ENCODE results near the gene TTLL8. TPM values are rescaled to one million over a fixed set of nuclear protein-coding genes. Genes with fewer than 3 reads are reported as not detected.

Gene TTLL8
- polyA plus RNA-seq, 1 donor from 2014 or later: not detected

GRCh38 chr22:49968831-49969661 lies 89.1 kb downstream of the TTLL8 start:
- Histone ChIP-seq H2AFZ (ENCODE audit: low read depth, low read length) (no peak overlapping the region), H3F3A (ENCODE audit: insufficient read depth, low read length, poor library complexity, severe bottlenecking) (no peaks in the 10 kb centered on the region), H3K9me3 (ENCODE audit: low read length) (no peaks in the 10 kb centered on the region), H3K4me3 (ENCODE audit: low read length) (no peak overlapping the region), H3K27ac (ENCODE audit: low read length) (no peak overlapping the region), H3K4me2 (ENCODE audit: low read length) (no peak overlapping the region), H3K9me2 (ENCODE audit: insufficient read depth, low read length) (no peaks in the 10 kb centered on the region), H3K27me3 (ENCODE audit: insufficient read depth, low read depth, low read length) (peaks cover 23% of the 10 kb centered on the region), H4K20me1 (ENCODE audit: insufficient read depth) (no peaks in the 10 kb centered on the region), H3K9ac (ENCODE audit: low read length) (no peak overlapping the region), H3K79me2 (replicated peaks; ENCODE audit: insufficient read depth, low read length) (no peaks in the 10 kb centered on the region), H3K36me3 (ENCODE audit: insufficient read depth, low read length) (no peaks in the 10 kb centered on the region)
- TF ChIP-seq EZH2 (IDR thresholded peaks at IDR 0.05; ENCODE audit: borderline replicate concordance, insufficient read depth, low read length, poor library complexity, severe bottlenecking) (no peak), TAF1 (IDR thresholded peaks at IDR 0.05; ENCODE audit: low read depth) (no peak), RAD21 (conservative IDR thresholded peaks at IDR 0.05) (no peak), MXI1 (conservative IDR thresholded peaks at IDR 0.05; ENCODE audit: poor library complexity, severe bottlenecking) (no peak), POLR2AphosphoS5 (IDR thresholded peaks at IDR 0.05) (no peak), REST (IDR thresholded peaks at IDR 0.05; ENCODE audit: borderline replicate concordance) (no peak), SMC3 (conservative IDR thresholded peaks at IDR 0.05; ENCODE audit: poor library complexity) (no peak), EP300 (conservative IDR thresholded peaks at IDR 0.05; ENCODE audit: poor library complexity, severe bottlenecking) (no peak)
- TF ChIP-seq, protein P1, sequence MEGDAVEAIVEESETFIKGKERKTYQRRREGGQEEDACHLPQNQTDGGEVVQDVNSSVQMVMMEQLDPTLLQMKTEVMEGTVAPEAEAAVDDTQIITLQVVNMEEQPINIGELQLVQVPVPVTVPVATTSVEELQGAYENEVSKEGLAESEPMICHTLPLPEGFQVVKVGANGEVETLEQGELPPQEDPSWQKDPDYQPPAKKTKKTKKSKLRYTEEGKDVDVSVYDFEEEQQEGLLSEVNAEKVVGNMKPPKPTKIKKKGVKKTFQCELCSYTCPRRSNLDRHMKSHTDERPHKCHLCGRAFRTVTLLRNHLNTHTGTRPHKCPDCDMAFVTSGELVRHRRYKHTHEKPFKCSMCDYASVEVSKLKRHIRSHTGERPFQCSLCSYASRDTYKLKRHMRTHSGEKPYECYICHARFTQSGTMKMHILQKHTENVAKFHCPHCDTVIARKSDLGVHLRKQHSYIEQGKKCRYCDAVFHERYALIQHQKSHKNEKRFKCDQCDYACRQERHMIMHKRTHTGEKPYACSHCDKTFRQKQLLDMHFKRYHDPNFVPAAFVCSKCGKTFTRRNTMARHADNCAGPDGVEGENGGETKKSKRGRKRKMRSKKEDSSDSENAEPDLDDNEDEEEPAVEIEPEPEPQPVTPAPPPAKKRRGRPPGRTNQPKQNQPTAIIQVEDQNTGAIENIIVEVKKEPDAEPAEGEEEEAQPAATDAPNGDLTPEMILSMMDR (IDR thresholded peaks at IDR 0.05; ENCODE audit: poor library complexity, severe bottlenecking): no peak

Other genes starting within 250 kb of the TTLL8 start
- gene BRD1, start 230.4 kb downstream of the TTLL8 start, polyA plus RNA-seq: 79.3 and 92.1 TPM in 2 replicates
- 15.0 and 17.8 TPM in 2 replicates for gene ZBED4, start 204.5 kb downstream of the TTLL8 start, polyA plus RNA-seq
- 12.5 and 14.3 TPM in 2 replicates for gene ALG12, start 139.9 kb downstream of the TTLL8 start, polyA plus RNA-seq
- gene CRELD2, start 139.7 kb downstream of the TTLL8 start, polyA plus RNA-seq: 83.2 and 97.3 TPM in 2 replicates
- gene PIM3, start 97.5 kb downstream of the TTLL8 start, polyA plus RNA-seq: 28.7 and 32.6 TPM in 2 replicates
- not detected in 2 replicates for gene IL17REL, start 45.5 kb downstream of the TTLL8 start, polyA plus RNA-seq
- gene MLC1, start 27.1 kb upstream of the TTLL8 start, polyA plus RNA-seq: not detected in 2 replicates
- not detected in 2 replicates for gene MOV10L1, start 31.7 kb upstream of the TTLL8 start, polyA plus RNA-seq
- gene PANX2, start 112.4 kb upstream of the TTLL8 start, polyA plus RNA-seq: 3.4 and 6.4 TPM in 2 replicates
- gene TRABD, start 127.6 kb upstream of the TTLL8 start, polyA plus RNA-seq: 31.8 and 37.9 TPM in 2 replicates
- 42.0 and 54.2 TPM in 2 replicates for gene SELENOO, start 142.7 kb upstream of the TTLL8 start, polyA plus RNA-seq
- 74.5 and 89.1 TPM in 2 replicates for gene TUBGCP6, start 186.7 kb upstream of the TTLL8 start, polyA plus RNA-seq
- gene HDAC10, start 193.0 kb upstream of the TTLL8 start, polyA plus RNA-seq: 39.1 and 40.5 TPM in 2 replicates
- gene MAPK12, start 203.4 kb upstream of the TTLL8 start, polyA plus RNA-seq: 36.7 and 53.3 TPM in 2 replicates
- 36.3 and 55.0 TPM in 2 replicates for gene MAPK11, start 212.1 kb upstream of the TTLL8 start, polyA plus RNA-seq
- gene PLXNB2, start 249.3 kb upstream of the TTLL8 start, polyA plus RNA-seq: 38.6 and 57.4 TPM in 2 replicates